HL-60 (cell line): ENCODE data around the gene PRKD1.
"Not testable (repeated sequence)": the region's sequence is repeated elsewhere in the genome, so short reads cannot be mapped to it uniquely, and the experiment has no call there.

Experiments used
- DNase-seq, 2 experiments: peaks; one replicate each; pipeline ENCODE4 v3.0.0-alpha.2; 2010 to 2020; ENCODE audit warnings: low read depth in 1 of 2, low spot score in 1 of 2
- H3K27ac ChIP-seq: fragments of 250-450 bp; sonication (Bioruptor Pico); replicated peaks from 2 replicates; pipeline ENCODE4 v1.5.1; 2020; ENCODE audit warnings: mild to moderate bottlenecking, moderate library complexity
- H3K27me3 ChIP-seq: fragments of 250-450 bp; sonication (Bioruptor Pico); 2 replicates; pipeline ENCODE4 v1.5.1; 2021; ENCODE audit warnings: mild to moderate bottlenecking, moderate library complexity; ENCODE audit not compliant: insufficient read depth, poor library complexity, severe bottlenecking
- H3K4me3 ChIP-seq: replicated peaks from 2 replicates; pipeline ENCODE4 v1.5.1; 2011; ENCODE audit warnings: mild to moderate bottlenecking, control low read depth, low read length; ENCODE audit not compliant: insufficient read depth
- CTCF ChIP-seq: IDR thresholded peaks from one replicate; pipeline ENCODE4 v1.5.1; 2011; ENCODE audit warnings: low read length, control low read depth, inconsistent platforms; ENCODE audit not compliant: insufficient read depth
- GABPA ChIP-seq: IDR thresholded peaks from 2 replicates; pipeline ENCODE4 v1.6.1; 2012; ENCODE audit warnings: low read depth
- POLR2AphosphoS5 ChIP-seq: IDR thresholded peaks from 2 replicates; pipeline ENCODE4 v1.6.1; 2012; ENCODE audit warnings: low read depth
- REST ChIP-seq: IDR thresholded peaks from 2 replicates; pipeline ENCODE4 v1.6.1; 2012; ENCODE audit warnings: low read depth; ENCODE audit not compliant: insufficient replicate concordance
- SPI1 ChIP-seq: IDR thresholded peaks from 2 replicates; pipeline ENCODE4 v1.6.1; 2012; ENCODE audit warnings: low read depth, mild to moderate bottlenecking, borderline replicate concordance

PRKD1 gene

GRCh38 chr14:29861996-29862395, 65.7 kb downstream of the PRKD1 start:
- TF ChIP-seq CTCF (no peak), REST (no peak), POLR2AphosphoS5 (no peak), SPI1 (no peak), GABPA (no peak)
- H3K4me3 ChIP-seq: no peak overlapping the region

DNA sequence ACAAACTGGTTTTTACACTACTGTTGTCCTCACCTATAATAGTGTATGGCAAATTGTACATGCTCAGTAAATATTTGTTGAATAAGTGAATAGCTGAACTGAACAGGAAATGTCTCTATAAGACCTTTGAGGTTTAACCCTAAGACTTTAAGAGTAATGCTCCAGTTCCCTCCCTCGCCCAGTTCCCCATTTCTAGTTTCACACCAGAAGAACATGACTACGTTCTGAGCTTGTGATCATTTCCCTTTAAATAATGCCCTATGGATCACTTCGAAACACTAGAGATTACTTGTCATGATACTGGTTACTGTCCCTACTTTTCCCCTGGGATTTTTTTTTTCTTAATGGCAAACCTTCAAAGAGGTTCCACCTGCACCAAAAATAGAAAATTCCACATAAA, 69.3 kb downstream of the PRKD1 start:
- Histone ChIP-seq H3K27ac (no peak overlapping the region), H3K27me3 (no peaks in the 10 kb centered on the region), H3K4me3 (no peak overlapping the region)
- DNase-seq: no peak
- TF ChIP-seq GABPA: no peak
- peak; percentile 82 for TF ChIP-seq SPI1
- TF ChIP-seq CTCF: no peak

More at GRCh38 chr14:29861996-29862395, 65.7 kb downstream of the PRKD1 start:
- H3K27me3 ChIP-seq: no peaks in the 10 kb centered on the region
- no peak overlapping the region for H3K27ac ChIP-seq
- DNase-seq: no peak

- Histone ChIP-seq H3K4me3 (no peak overlapping the region), H3K27me3 (no peaks in the 10 kb centered on the region), H3K27ac (no peak overlapping the region)
- DNase-seq: no peak
- TF ChIP-seq GABPA: no peak
These were observed 70.1 kb downstream of the PRKD1 start for GRCh38 chr14:29857551-29857950.

DNA sequence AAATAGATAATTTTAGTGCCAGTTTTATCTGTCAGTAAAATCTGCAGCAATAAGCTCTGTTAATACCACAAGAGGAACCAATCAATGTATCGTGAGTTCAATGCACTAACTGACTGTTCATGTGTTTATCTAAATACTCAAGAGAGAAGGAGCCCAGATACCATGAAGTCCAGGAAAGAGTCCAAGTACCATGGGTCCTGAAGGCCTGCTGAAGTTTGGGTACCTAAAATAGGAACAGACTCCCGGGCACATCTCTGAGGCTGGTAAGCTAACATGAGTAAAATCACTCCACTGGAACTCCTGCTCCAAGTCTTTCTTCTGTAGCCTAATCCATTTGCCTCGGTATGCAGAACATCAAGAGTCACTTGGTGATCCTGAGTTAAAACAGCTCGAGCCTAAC, 71.1 kb downstream of the PRKD1 start:
- Histone ChIP-seq H3K27ac (no peak overlapping the region), H3K27me3 (no peaks in the 10 kb centered on the region), H3K4me3 (no peak overlapping the region)
- no peak for DNase-seq
- TF ChIP-seq CTCF (no peak), GABPA (no peak), REST (no peak), POLR2AphosphoS5 (no peak), SPI1 (no peak)

DNA sequence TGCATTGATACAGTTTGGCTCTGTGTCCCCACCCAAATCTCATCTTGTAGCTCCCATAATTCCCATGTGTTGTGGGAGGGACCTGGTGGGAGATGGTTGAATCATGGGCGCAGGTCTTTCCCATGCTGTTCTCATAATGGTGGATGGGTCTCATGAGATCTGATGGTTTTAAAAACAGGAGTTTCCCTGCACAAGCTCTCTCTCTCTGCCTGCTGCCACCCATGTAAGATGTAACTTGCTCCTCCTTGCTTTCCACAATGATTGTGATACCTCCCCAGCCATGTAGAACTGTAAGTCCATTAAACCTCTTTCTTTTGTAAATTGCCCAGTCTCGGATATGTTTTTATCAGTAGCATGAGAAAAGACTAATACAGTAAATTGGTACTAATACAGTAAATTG, 74.0 kb downstream of the PRKD1 start:
- H3K27me3 ChIP-seq, H3K4me3 ChIP-seq, DNase-seq, H3K27ac ChIP-seq: not testable (repeated sequence)
